DOHH2 (cell line): ENCODE data around the gene RIT2.

ENCODE experiments used
- CTCF ChIP-seq: fragments of 200-600 bp; sonication (generic); IDR thresholded peaks from one replicate; pipeline ENCODE4 v1.5.1; 2014; ENCODE audit warnings: antibody characterized with exemption, mild to moderate bottlenecking, low read depth, low read length; ENCODE audit not compliant: poor library complexity, severe bottlenecking
- EZH2phosphoT487 ChIP-seq: fragments of 200-600 bp; sonication (generic); IDR thresholded peaks from 2 replicates; pipeline ENCODE4 v1.6.1; 2017; ENCODE audit warnings: borderline replicate concordance, mild to moderate bottlenecking, antibody characterized with exemption, low read length, moderate library complexity, mixed read lengths

DNA sequence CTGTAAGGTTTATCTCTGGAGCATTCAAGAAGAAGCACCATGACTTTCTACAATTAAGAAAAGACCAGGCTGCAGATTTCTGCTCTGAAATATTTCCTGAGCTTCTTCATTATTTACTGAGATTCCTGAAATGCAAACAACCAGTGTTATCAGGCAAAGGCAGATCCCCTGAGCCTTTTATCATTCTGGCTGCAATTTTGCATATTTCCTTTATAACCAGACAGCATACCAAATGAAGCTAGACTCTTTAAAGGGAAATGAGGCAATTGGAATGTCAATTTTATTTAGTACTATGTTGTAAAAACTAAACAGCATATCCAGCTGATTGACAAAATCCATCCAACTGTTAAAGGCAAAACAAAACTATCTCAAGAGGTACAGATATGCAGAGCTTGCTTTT is 372.5 kb downstream of the RIT2 start:
- TF ChIP-seq CTCF = no peak
- TF ChIP-seq EZH2phosphoT487 = no peak
